Stimulated activated CD8-positive, alpha-beta memory T cell treated with anti-CD3 and anti-CD28 coated beads, Interleukin-7, amount 100 ng/mL, for 24 hours (primary cell): Measurements from ENCODE around the gene RUNX2.

Experiments
- DNase-seq: peaks from one replicate; pipeline ENCODE4 v3.0.0-alpha.2; 2020; ENCODE audit warnings: low read depth

Gene RUNX2

GRCh38 chr6:45514454-45515230, 186.5 kb downstream of the RUNX2 start:
- DNase-seq = no peak

GRCh38 chr6:45518013-45518720, 190.0 kb downstream of the RUNX2 start:
- DNase-seq = no peak

GRCh38 chr6:45521226-45521625, 193.1 kb downstream of the RUNX2 start:
- DNase-seq = no peak

- no peak for DNase-seq
These were observed 194.4 kb downstream of the RUNX2 start for GRCh38 chr6:45522486-45522885.

- DNase-seq = no peak
These were observed 199.1 kb downstream of the RUNX2 start for GRCh38 chr6:45527210-45527609.

- DNase-seq = no peak
These were observed 204.0 kb downstream of the RUNX2 start for GRCh38 chr6:45531999-45532595.

GRCh38 chr6:45532721-45533210, 204.6 kb downstream of the RUNX2 start:
- DNase-seq = no peak

- DNase-seq = no peak
These were observed 205.3 kb downstream of the RUNX2 start for GRCh38 chr6:45533386-45533785.

- no peak for DNase-seq
These were observed 207.8 kb downstream of the RUNX2 start for GRCh38 chr6:45535933-45536332.

- no peak for DNase-seq
These were observed 209.4 kb downstream of the RUNX2 start for GRCh38 chr6:45537539-45537938.

- DNase-seq = no peak
These were observed 210.8 kb downstream of the RUNX2 start for GRCh38 chr6:45538641-45539547.

GRCh38 chr6:45540375-45540920, 212.3 kb downstream of the RUNX2 start:
- no peak for DNase-seq

- DNase-seq = no peak
These were observed 213.8 kb downstream of the RUNX2 start for GRCh38 chr6:45541934-45542333.

- DNase-seq = no peak
These were observed 215.4 kb downstream of the RUNX2 start for GRCh38 chr6:45543298-45544235.

GRCh38 chr6:45545416-45545815, 217.3 kb downstream of the RUNX2 start:
- no peak for DNase-seq

- no peak for DNase-seq
These were observed 220.8 kb downstream of the RUNX2 start for GRCh38 chr6:45548657-45549515.

GRCh38 chr6:45552536-45552935, 224.4 kb downstream of the RUNX2 start:
- no peak for DNase-seq

GRCh38 chr6:45553730-45554344, 225.7 kb downstream of the RUNX2 start:
- no peak for DNase-seq

- no peak for DNase-seq
These were observed 226.5 kb downstream of the RUNX2 start for GRCh38 chr6:45554591-45554990.
